Heart right ventricle (tissue), 16 donors: ENCODE measurements around the gene PCYOX1L. TPM values are rescaled to one million over a fixed set of nuclear protein-coding genes. Genes with fewer than 3 reads are reported as not detected.

ENCODE experiments used
- ATAC-seq, 8 donors: fragments of 200-7000 bp; cut with Tn5 transposase; one replicate each; pipeline ENCODE4 v1.9.1; 2020; ENCODE audit warnings: mild to moderate bottlenecking in 8 of 8, moderate library complexity in 8 of 8, moderate number of reproducible peaks in 1 of 8
- DNase-seq, 2 donors: peaks; one replicate each; pipeline ENCODE4 v3.0.0-alpha.2; 2020
- H3K27ac ChIP-seq, 10 donors: fragments of 200-600 bp; sonication (generic) in 2 of 10; one replicate each; pipeline versions ENCODE4 v1.5.0 to v1.8.0; 2020 to 2022; ENCODE audit warnings: mild to moderate bottlenecking in 3 of 10
- H3K27me3 ChIP-seq, 7 donors: fragments of 200-600 bp; one replicate each; pipeline ENCODE4 v1.8.0; 2021 to 2022; ENCODE audit warnings: mild to moderate bottlenecking in 2 of 7
- H3K36me3 ChIP-seq, 9 donors: fragments of 200-600 bp; sonication (generic) in 1 of 9; one replicate each; pipeline versions ENCODE4 v1.5.0 to v1.8.0; 2020 to 2022; ENCODE audit warnings: mild to moderate bottlenecking in 2 of 9
- H3K4me1 ChIP-seq, 9 donors: fragments of 200-600 bp; sonication (generic) in 1 of 9; one replicate each; pipeline versions ENCODE4 v1.5.0 to v1.8.0; 2020 to 2022; ENCODE audit warnings: mild to moderate bottlenecking in 4 of 9
- H3K4me3 ChIP-seq, 10 donors: fragments of 200-600 bp; sonication (generic) in 2 of 10; one replicate each; pipeline versions ENCODE4 v1.5.0 to v1.8.0; 2020 to 2022; ENCODE audit warnings: mild to moderate bottlenecking in 7 of 10, moderate library complexity in 2 of 10
- H3K9me3 ChIP-seq, 11 donors: fragments of 200-600 bp in 10 of 11; sonication (generic) in 2 of 11; one replicate each; pipeline versions ENCODE4 v1.5.0 to v1.8.0; 2013 to 2022; ENCODE audit warnings: mild to moderate bottlenecking in 2 of 11, control low read depth in 1 of 11, moderate library complexity in 1 of 11
- WGBS, 2 donors: extraction: QIAGEN DNeasy Blood & Tissue Kit; methylation state at CpG; one replicate each; pipeline ENCODE4 v1.1.7; 2013; ENCODE audit warnings: inconsistent platforms in 1 of 2; 5-methylcytosine and 5-hydroxymethylcytosine counted together
- intact Hi-C, 10 donors: fragments of 100-400 bp; cut with DNase I; formaldehyde crosslinking; loops; one replicate each; pipeline versions ENCODE4 v1.11.1 to v1.14.2; 2022
- polyA plus RNA-seq, 2 donors: library from polyadenylated mRNA; stranded (reverse); fragments of 200-250 nt; gene quantifications; one replicate each; pipeline ENCODE4 v1.2.3, GENCODE V29; 2013
- total RNA-seq, 10 donors: library from RNA; stranded (reverse); fragmentation: NEBNext Ultra II Directional in 3 of 10; extraction: Animal tissue kit (Norgen Biotek cat#: 25700) in 3 of 10; gene quantifications; one replicate each; pipeline versions ENCODE4 v1.2.1 to v1.2.4, GENCODE V29; 2021 to 2023
- TF ChIP-seq, protein P1 (sequence below), 9 donors: fragments of 200-600 bp; sonication (generic) in 2 of 9; IDR thresholded peaks; one replicate each; pipeline versions ENCODE4 v1.5.0 to v1.8.0; 2021 to 2022; ENCODE audit warnings: antibody characterized with exemption in 9 of 9, mild to moderate bottlenecking in 5 of 9, moderate library complexity in 1 of 9
- donor health status: Arrhythmogenic right ventricular cardiomyopathy.
- donor health status: ischemic (EF 13 %, LVEDD 7.1; RV severe dilation, severe dysfunction).
- donor health status: healthy with polysubstance abuse.
- donor health status: DM: no; HTN: yes; CAD: no.
- donor health status: DM: no; HTN: no; CAD: no.
- donor health status: ischemic (EF 25% LVEDD 6.9; RV normal size, moderate dysfunction).
- donor health status: ischemic (EF 25% LVEDD 5.7; RV mildly dilated, moderate dysfunction).
- donor health status: healthy.
- donor health status: DM: yes; HTN: yes; CAD: no.
- donor health status: Ischemic cardiomyopathy.
- donor health status: ischemic (EF 35%, LVEDD 5.7; RV mildly dilated, moderate dysfunction).
- donor health status: nonischemic (EF 11% LVEDD 7.7; RV severe dilation, severe dysfunction).
- donor health status: DM: yes; HTN: yes; CAD: no.
- donor health status: PGD.
- donor health status: ischemic (EF 29% LVEDD 5.4; RV normal size, mild dysfunction).
- donor health status: nonischemic (EF 23%, LVEDD 6.1; RV moderate dilation, normal function).

Gene PCYOX1L
- total and polyA plus RNA-seq, 12 donors: 2.6 to 6.2 (median 4.4) TPM

DNA sequence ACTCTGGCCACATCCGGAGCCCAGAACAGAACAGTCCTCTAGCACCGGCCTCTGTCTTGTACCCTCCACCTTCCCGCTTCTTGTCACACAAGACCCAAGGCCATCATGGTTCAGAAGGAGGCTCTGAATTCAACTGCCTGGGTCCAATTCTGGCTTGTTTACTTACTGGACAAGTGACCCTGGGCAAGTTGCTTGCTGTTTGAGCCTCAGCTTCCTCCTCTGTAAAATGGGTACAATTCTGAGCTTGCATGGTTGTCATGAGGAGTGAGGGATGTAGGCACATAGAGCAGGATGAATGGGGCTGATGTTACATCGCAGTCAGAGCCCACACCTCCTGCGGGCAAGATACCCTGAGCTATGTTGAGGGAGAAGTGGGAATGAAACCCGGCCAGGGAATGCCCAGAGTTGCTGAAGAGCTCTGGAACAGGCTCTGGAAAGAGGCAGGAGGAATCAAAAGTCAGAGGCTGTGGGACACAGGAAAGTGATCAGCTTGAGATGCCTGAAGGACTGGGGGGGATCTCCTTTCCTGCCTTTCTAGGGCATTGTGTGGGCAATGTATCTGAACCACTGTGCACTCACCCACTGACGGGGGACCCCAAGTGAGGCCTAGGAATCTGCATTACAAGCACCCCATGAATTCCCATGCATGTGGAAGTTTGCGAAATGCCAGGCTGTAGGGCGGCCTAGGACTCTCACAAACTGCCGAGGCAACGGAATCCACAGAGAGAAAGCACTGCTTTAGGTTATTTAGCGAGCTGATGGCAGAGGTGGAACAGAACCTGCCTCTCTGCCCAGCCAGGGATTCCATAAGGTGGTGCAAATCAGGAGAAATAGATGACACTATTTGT is 50.6 kb downstream of the PCYOX1L start:
- peak overlapping the region in 9 of 10 donors; percentile 70 to 95 (median 82) for H3K27ac ChIP-seq
- H3K4me3 ChIP-seq: peak overlapping the region; percentile 38 to 64 (median 54)
- 82 to 89% methylated on average over 12 of the region's 12 CpGs for WGBS, 2 donors
- ATAC-seq: no peak
- intact Hi-C loops: loop anchor here in 1 of 10 donors (2.0 kb wide), 1 partner anchor 18 kb away; no protein-coding TSS in a partner anchor
- TF ChIP-seq, protein P1, sequence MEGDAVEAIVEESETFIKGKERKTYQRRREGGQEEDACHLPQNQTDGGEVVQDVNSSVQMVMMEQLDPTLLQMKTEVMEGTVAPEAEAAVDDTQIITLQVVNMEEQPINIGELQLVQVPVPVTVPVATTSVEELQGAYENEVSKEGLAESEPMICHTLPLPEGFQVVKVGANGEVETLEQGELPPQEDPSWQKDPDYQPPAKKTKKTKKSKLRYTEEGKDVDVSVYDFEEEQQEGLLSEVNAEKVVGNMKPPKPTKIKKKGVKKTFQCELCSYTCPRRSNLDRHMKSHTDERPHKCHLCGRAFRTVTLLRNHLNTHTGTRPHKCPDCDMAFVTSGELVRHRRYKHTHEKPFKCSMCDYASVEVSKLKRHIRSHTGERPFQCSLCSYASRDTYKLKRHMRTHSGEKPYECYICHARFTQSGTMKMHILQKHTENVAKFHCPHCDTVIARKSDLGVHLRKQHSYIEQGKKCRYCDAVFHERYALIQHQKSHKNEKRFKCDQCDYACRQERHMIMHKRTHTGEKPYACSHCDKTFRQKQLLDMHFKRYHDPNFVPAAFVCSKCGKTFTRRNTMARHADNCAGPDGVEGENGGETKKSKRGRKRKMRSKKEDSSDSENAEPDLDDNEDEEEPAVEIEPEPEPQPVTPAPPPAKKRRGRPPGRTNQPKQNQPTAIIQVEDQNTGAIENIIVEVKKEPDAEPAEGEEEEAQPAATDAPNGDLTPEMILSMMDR (IDR thresholded peaks at IDR 0.05): no peak
- no peaks in the 10 kb centered on the region for H3K9me3 ChIP-seq
- peaks cover 0 to 28% (median 0%) of the 10 kb centered on the region in 9 donors for H3K36me3 ChIP-seq
- no peaks in the 10 kb centered on the region for H3K27me3 ChIP-seq
- H3K4me1 ChIP-seq: peaks cover 4 to 49% (median 11%) of the 10 kb centered on the region in 9 donors
- DNase-seq: no peak

DNA sequence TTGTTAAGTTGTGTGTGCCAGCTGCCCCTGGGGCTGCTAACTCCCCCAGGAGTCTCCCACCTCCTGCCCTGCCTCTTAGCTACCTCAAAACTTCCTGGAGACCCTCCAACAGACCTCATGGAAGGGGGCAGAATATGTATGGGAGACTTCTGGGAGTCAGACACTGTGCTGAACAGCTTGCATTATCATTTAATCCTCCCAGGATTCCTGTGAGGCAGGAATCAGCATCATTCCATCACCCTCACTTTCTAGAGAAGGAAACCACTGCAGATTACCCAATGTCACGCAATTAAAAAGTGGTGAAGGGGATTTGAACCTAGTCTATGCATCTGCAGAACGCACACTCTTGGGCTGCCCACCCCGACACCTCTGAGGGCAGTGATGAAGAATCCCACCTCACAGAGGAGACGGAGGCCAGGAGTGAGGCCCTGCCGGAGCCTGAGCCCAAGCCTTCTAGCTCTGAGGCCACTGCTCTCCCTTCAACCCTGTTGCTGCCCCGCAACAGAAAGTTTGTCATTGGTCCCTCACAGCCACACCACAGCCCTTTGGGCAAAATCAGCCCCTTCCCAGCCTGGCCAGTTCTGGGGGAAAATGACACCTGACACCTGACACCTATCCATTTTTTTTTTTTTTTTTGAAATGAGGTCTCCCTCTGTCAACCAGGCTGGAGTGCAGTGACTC is 51.6 kb downstream of the PCYOX1L start:
- H3K36me3 ChIP-seq: peaks cover 0 to 28% (median 0%) of the 10 kb centered on the region in 9 donors
- H3K27me3 ChIP-seq: no peaks in the 10 kb centered on the region
- TF ChIP-seq, protein P1 (IDR thresholded peaks at IDR 0.05): no peak
- WGBS, 2 donors: 86 to 88% methylated on average over 6 of the region's 6 CpGs
- H3K27ac ChIP-seq: peak overlapping the region in 9 of 10 donors; percentile 33 to 95 (median 82)
- DNase-seq (no peak), ATAC-seq (no peak)
- peak overlapping the region in 9 of 10 donors; percentile 39 to 64 (median 54) for H3K4me3 ChIP-seq
- H3K4me1 ChIP-seq: peaks cover 9 to 53% (median 19%) of the 10 kb centered on the region in 9 donors
- H3K9me3 ChIP-seq: no peaks in the 10 kb centered on the region
- intact Hi-C loops: loop anchor here in 1 of 10 donors (2.0 kb wide), 1 partner anchor 19 kb away; no protein-coding TSS in a partner anchor

DNA sequence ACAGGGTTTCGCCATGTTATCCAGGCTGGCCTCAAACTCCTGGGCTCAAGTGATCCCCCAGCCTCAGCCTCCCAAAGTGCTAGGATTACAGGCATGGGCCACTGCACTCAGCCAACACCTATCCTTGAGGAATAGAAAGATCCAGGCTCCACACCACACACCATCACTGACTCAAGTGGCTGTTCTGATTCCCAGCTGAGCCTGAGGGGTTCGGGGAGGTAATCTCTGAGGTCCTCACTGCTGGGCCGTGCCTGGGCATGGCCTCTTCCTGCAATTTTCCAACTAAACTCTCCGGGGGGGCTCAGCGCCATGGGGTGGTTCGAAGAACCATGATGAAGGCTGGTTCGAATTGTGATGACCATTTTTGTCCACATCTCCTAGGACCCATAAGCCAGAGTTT is 52.2 kb downstream of the PCYOX1L start:
- peak overlapping the region; percentile 7 to 64 (median 54) for H3K4me3 ChIP-seq
- TF ChIP-seq, protein P1 (IDR thresholded peaks at IDR 0.05): no peak
- ATAC-seq (no peak), DNase-seq (no peak)
- no peaks in the 10 kb centered on the region for H3K27me3 ChIP-seq
- peak overlapping the region in 8 of 10 donors; percentile 38 to 95 (median 84) for H3K27ac ChIP-seq
- peaks cover 16 to 54% (median 25%) of the 10 kb centered on the region in 9 donors for H3K4me1 ChIP-seq
- 75 to 85% methylated on average over 7 of the region's 7 CpGs for WGBS, 2 donors
- intact Hi-C loops: no loop called here
- no peaks in the 10 kb centered on the region for H3K9me3 ChIP-seq
- peaks cover 0 to 28% (median 0%) of the 10 kb centered on the region in 9 donors for H3K36me3 ChIP-seq

DNA sequence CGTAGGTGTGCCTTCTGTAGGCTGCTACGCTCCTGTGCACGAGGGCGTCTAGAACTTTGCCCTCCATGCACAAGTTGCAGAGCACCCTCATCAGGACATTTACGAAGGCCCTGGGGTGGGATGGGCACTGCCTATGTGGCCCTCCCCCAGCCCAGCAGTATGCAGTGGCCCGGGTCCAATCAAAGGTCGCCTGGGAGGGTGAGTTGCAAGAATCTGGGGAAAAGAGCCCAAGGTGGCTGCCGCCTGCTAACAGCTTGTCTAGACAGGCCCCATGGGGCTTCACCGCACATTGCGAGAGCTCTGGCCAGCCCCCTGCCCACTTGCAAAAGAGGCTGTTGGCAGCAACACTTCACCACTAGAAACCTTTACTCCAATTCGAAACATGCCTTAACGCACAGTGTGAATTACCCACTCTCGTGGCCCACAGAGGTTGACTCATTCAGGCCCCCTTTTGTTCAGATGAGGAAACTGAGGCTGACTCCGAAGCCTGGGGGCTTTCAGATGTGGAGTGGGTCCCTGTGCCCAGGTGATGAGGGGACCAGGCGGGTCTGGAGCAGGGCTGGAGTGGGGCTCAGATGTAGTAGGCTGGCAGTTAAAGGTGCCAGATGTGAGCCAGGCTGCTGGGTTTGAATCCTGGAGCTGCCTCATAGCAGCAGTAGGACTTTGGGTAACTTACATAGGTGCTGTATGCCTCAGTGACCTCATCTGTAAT is 53.0 kb downstream of the PCYOX1L start:
- Histone ChIP-seq H3K9me3 (no peaks in the 10 kb centered on the region), H3K4me3 (peak overlapping the region; percentile 7 to 64 (median 54)), H3K4me1 (peaks cover 14 to 54% (median 24%) of the 10 kb centered on the region in 9 donors), H3K27ac (peak overlapping the region in 8 of 10 donors; percentile 11 to 95 (median 82)), H3K27me3 (no peaks in the 10 kb centered on the region), H3K36me3 (peaks cover 0 to 28% (median 0%) of the 10 kb centered on the region in 9 donors)
- DNase-seq (no peak), ATAC-seq (no peak)
- intact Hi-C loops: no loop called here
- TF ChIP-seq, protein P1 (IDR thresholded peaks at IDR 0.05): no peak
- WGBS, 2 donors: 72 to 86% methylated on average over 15 of the region's 15 CpGs
